ENCODE measurements around the gene SETBP1.

GRCh38 chr18:45111502-45111848 lies 430.8 kb downstream of the SETBP1 start:
- TF ChIP-seq NRL (CRISPR knock-in tag; IDR thresholded peaks at IDR 0.05; ENCODE audit: borderline replicate concordance): no peak
- no peak for TF ChIP-seq BRF2 (CRISPR knock-in tag; IDR thresholded peaks at IDR 0.05)
- TF ChIP-seq KLF16 (CRISPR knock-in tag; IDR thresholded peaks at IDR 0.05): no peak
- no peak for TF ChIP-seq XBP1 (CRISPR knock-in tag; IDR thresholded peaks at IDR 0.05)
- no peak for TF ChIP-seq CHD2 (IDR thresholded peaks at IDR 0.05; ENCODE audit: low read depth, low read length)
- no peak for TF ChIP-seq TGIF2 (CRISPR knock-in tag; IDR thresholded peaks at IDR 0.05)
- TF ChIP-seq CBX2 (IDR thresholded peaks at IDR 0.05; ENCODE audit: low read depth, low read length): no peak
- no peak for TF ChIP-seq CBX2 (CRISPR knock-in tag; IDR thresholded peaks at IDR 0.05; ENCODE audit: low read depth)
- no peak for TF ChIP-seq ZNF772 (CRISPR knock-in tag; IDR thresholded peaks at IDR 0.05)
- no peak for TF ChIP-seq CREM (IDR thresholded peaks at IDR 0.05)
- TF ChIP-seq CREM (CRISPR knock-in tag; IDR thresholded peaks at IDR 0.05): no peak
- no peak for TF ChIP-seq ATF2 (CRISPR knock-in tag; IDR thresholded peaks at IDR 0.05)
- TF ChIP-seq RFX5 (IDR thresholded peaks at IDR 0.05; ENCODE audit: low read depth, low read length): no peak
